Esophagus muscularis mucosa (tissue), 4 donors: ENCODE data around the gene ATP8B1.

Source experiments
- EP300 ChIP-seq: sonication (generic); formaldehyde crosslinking; IDR thresholded peaks from one replicate; pipeline ENCODE4 v1.6.1; 2017; ENCODE audit warnings: antibody characterized with exemption
- POLR2A ChIP-seq: fragments of 450-650 bp; IDR thresholded peaks from one replicate; pipeline ENCODE4 v1.6.1; 2017; ENCODE audit warnings: antibody characterized with exemption, moderate library complexity, mild to moderate bottlenecking, low read depth
- TF ChIP-seq, protein P1 (sequence below), 3 experiments: fragments of 200-600 bp in 2 of 3; fragments of 450-650 bp in 1 of 3; sonication (generic) in 2 of 3; IDR thresholded peaks; one replicate each; pipeline ENCODE4 v1.5.1; 2017 to 2019; ENCODE audit warnings: antibody characterized with exemption in 3 of 3, mild to moderate bottlenecking in 2 of 3, moderate library complexity in 1 of 3

DNA sequence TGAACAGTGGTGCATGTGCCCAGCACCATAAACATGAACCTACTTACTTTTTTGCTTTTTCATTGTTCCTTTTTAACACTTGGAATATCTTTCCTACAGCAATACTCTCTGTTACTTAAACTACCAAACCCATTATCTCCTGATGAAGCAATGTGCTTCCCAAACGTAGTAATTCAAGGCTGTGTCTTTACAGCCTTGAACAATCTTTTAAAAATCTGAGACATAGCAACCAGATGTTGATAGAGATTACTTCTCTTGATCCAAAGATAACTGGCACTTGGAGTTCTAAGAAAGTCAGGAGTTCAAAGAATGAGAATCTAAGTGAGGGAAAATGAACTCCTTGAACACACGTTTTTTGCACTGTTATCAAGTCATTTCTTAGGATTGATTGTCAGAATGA lies 40.4 kb downstream of the ATP8B1 start:
- TF ChIP-seq, protein P1, sequence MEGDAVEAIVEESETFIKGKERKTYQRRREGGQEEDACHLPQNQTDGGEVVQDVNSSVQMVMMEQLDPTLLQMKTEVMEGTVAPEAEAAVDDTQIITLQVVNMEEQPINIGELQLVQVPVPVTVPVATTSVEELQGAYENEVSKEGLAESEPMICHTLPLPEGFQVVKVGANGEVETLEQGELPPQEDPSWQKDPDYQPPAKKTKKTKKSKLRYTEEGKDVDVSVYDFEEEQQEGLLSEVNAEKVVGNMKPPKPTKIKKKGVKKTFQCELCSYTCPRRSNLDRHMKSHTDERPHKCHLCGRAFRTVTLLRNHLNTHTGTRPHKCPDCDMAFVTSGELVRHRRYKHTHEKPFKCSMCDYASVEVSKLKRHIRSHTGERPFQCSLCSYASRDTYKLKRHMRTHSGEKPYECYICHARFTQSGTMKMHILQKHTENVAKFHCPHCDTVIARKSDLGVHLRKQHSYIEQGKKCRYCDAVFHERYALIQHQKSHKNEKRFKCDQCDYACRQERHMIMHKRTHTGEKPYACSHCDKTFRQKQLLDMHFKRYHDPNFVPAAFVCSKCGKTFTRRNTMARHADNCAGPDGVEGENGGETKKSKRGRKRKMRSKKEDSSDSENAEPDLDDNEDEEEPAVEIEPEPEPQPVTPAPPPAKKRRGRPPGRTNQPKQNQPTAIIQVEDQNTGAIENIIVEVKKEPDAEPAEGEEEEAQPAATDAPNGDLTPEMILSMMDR (IDR thresholded peaks at IDR 0.05) = no peak
- no peak for TF ChIP-seq EP300
- TF ChIP-seq POLR2A = no peak
